Left forelimb (tissue), 1 donor: ENCODE results near the gene STXBP6.
"Not testable (repeated sequence)": the region's sequence is repeated elsewhere in the genome, so short reads cannot be mapped to it uniquely, and the experiment has no call there.

Source experiments
- DNase-seq: peaks from one replicate; pipeline ENCODE4 v3.0.0-alpha.2; 2018; ENCODE audit warnings: low spot score

STXBP6 gene

DNA sequence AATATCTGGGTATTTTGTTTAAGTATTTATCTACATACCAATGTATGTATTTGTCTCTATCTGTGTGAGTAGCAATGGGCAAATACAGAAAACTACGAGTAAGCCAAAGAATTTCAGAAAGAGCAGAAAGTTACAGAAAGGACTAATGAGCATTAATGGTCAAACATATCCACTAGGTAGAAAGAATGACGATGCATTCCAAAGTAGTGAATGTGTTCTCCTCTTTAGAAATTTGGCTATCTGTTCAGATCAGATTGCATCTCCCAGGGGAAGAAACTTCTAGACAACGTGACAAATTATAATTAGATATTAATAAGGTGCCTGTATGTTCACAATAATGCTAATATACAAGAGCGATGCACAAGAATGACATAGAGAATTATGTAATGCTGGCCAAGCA is 221.5 kb downstream of the STXBP6 start:
- DNase-seq = no peak

DNA sequence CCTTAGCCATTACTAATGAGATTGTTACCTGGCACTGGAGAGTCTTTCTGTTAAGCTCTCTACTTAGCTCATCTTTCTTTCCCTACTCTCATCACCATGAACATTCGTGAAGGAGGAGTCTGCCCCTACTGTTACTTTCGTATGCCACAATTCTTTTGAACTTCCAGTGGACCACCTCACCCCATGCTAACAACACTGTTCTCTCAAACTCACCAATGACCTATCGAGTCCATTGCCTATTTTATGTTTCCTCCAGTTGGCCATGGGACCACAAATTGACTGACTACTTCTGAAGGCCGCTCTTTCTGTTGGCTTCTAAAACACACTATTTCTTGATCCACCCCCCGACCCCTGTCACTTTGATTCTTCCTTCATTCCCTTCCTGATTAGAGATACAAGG is 223.6 kb downstream of the STXBP6 start:
- DNase-seq = no peak

GRCh38 chr14:24820616-24821015 is 229.3 kb downstream of the STXBP6 start:
- DNase-seq = no peak

- DNase-seq = no peak
Observed at GRCh38 chr14:24818823-24819341, 231.1 kb downstream of the STXBP6 start.

- DNase-seq = no peak
Observed at GRCh38 chr14:24818058-24818822, 231.7 kb downstream of the STXBP6 start.

DNA sequence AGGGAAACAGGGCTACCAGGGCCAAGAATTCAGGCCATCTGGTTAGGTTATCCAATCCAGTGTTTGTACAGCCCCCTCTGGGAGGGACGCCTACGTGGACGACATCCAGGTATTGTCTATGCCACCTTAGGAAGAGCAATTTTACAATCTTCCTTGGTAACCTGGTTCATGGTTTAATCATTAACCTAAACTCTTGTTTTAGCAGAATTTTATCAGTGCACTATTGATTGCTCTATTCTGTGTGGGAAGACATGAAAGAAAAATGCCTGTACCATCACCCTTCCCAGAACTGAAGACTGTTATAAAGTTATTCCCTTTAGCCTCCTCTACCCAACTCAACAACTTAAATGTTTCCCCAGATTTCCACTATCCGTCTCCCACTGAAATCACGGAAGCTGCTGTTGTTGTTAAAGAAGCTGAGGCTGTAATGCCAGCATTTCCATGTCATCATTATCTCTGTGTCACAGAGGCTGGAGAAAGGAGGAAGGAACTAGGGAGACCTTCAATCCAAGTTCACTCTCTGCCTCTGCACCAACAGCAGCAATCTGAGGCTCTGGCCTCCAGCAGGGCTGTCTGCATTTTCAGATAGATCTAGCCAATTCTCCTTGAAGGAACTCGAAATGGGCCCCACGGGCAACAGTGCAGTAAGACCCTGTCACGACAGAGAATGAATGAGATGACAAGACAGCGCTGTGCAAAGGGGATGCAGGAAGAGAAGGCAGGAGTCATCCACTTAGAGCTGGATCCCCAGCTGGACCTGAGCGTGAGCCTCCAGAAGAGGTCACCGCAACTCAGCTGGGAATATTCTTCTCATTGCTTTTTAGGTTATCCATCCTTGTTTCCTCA is 232.5 kb downstream of the STXBP6 start:
- DNase-seq = no peak

GRCh38 chr14:24816929-24817211 is 233.1 kb downstream of the STXBP6 start:
- no peak for DNase-seq

- DNase-seq = no peak
Observed at GRCh38 chr14:24816011-24816928, 233.7 kb downstream of the STXBP6 start.

GRCh38 chr14:24815543-24815942 is 234.4 kb downstream of the STXBP6 start:
- DNase-seq = no peak

- no peak for DNase-seq
Observed at GRCh38 chr14:24814944-24815343, 235.0 kb downstream of the STXBP6 start.

DNA sequence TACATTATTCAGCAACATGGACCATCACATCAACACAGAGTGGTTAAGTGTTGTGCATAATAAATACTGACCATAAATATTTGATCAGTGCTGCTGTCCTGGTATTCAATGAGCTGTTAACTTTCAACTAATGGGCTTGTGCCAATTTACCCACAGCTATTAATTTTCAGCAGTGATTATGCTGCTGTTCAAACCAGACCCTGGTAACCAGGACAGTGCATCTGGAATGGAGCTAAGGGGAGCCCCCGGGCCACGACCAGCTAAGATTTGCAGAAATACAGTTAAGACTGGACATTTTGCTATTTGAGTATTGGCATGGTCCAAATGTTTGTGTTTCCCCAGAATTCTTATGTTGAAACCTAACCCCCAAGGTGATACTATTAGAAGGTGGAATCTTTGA is 235.6 kb downstream of the STXBP6 start:
- DNase-seq = no peak

GRCh38 chr14:24813819-24814259 is 236.1 kb downstream of the STXBP6 start:
- no peak for DNase-seq

DNA sequence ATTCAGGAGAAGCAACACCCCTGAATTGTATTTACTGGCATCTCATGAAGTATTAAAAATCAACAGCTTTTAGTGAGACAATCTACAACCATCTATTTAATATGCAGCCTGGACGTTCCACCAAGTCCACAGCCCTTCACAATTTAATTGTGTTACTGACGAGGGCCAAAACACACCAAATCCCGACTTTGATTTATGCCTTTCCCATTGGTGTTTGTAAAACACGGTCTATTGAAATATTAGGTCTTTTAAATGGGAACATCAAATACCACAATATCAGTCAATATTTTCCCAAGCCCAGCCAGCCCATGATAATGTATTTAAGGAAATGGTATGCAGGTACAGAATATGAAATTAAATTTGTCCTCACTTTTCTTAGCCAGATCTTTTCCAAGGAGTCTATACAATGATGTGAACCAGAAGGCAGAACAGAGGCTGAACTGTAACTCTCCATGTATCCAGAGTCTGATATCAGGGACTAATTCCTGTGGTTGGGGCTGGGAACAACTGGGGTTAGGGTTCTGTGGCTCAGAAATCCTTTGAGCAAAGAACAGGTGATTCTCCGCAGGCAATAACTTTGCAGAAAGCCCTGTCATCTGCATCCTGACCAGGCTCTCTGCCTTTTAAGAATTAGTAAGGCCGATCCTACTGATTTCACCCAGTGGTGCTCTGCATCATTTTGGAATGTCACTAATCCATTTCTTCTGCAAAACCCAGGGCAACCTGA is 236.7 kb downstream of the STXBP6 start:
- no peak for DNase-seq

GRCh38 chr14:24809135-24809534 is 240.8 kb downstream of the STXBP6 start:
- no peak for DNase-seq

DNA sequence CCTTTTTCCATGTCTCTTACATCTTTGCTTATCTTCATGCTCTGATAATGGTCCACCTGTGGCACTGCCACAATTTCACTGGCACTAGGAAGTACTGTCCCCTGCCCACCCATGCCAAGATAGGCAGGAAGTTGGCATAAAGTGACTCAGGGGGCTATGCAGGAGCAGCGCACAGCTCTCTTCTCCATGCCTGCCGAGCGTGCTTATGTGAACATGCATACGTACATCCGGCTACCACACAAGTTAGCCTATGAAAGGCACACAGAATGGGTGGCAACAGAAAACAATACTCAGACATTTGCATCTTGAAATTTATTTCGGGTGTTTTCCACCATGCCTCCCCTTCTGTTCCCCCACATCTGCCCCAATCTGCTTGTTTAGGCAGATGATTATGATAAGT is 241.5 kb downstream of the STXBP6 start:
- no peak for DNase-seq

- no peak for DNase-seq
Observed at GRCh38 chr14:24806061-24806678, 243.8 kb downstream of the STXBP6 start.

GRCh38 chr14:24804552-24805212 is 245.3 kb downstream of the STXBP6 start:
- no peak for DNase-seq

- DNase-seq = no peak
Observed at GRCh38 chr14:24803933-24804494, 245.9 kb downstream of the STXBP6 start.

- DNase-seq = not testable (repeated sequence)
Observed at GRCh38 chr14:24803426-24803825, 246.5 kb downstream of the STXBP6 start.

DNA sequence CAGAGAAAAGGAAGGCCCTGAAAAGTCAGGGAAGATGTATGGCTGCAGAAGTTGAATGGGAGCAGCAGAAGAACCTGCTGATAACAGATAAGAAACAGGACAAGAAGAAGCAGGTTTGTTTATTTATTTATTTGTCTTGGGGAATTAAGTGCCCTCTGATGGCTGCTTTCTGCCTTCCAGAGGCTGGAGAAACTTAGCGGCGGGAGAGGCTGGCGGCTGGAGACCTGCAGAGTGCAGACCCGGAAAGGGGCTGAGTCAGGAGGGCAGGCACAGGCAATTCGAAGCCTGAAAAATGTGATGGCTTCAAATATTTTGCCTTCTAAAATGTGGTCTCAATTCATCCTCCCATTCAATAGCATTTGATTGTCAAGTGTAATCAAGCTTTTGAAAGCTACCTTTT is 247.7 kb downstream of the STXBP6 start:
- no peak for DNase-seq
